8988T (cell line): ENCODE data around the gene LRRC2.
"Not testable (repeated sequence)": the region's sequence is repeated elsewhere in the genome, so short reads cannot be mapped to it uniquely, and the experiment has no call there.

ENCODE experiments used
- DNase-seq: peaks from one replicate; pipeline ENCODE4 v3.0.0; 2011

The LRRC2 gene

GRCh38 chr3:46566040-46566641, at the start of gene LRRC2:
LRRC2 (minus strand) TSS chr3:46566302; CDS start chr3:46551591, 14,711 bp downstream.
- peak; percentile 34 for DNase-seq

GRCh38 chr3:46615050-46615775, 49.1 kb upstream of the LRRC2 start:
- no peak for DNase-seq

- DNase-seq, result no peak
These were observed 48.3 kb upstream of the LRRC2 start for GRCh38 chr3:46614431-46614830.

- DNase-seq, result no peak
These were observed 47.4 kb upstream of the LRRC2 start for GRCh38 chr3:46613313-46614005.

- DNase-seq, result no peak
These were observed 46.2 kb upstream of the LRRC2 start, which contains the start of gene FAM240A for GRCh38 chr3:46612324-46612723. FAM240A (plus strand) TSS chr3:46612525; CDS start chr3:46612684, 159 bp downstream.

GRCh38 chr3:46609944-46610722, 44.0 kb upstream of the LRRC2 start:
- no peak for DNase-seq

- DNase-seq, result no peak
These were observed 43.2 kb upstream of the LRRC2 start for GRCh38 chr3:46609212-46609721.

GRCh38 chr3:46607603-46608028, 41.5 kb upstream of the LRRC2 start:
- no peak for DNase-seq

GRCh38 chr3:46604127-46604526, 38.0 kb upstream of the LRRC2 start:
- no peak for DNase-seq

GRCh38 chr3:46603446-46604046, 37.4 kb upstream of the LRRC2 start:
- DNase-seq, result no peak

- no peak for DNase-seq
These were observed 33.5 kb upstream of the LRRC2 start for GRCh38 chr3:46599590-46599989.

- DNase-seq, result no peak
These were observed 29.8 kb upstream of the LRRC2 start for GRCh38 chr3:46595819-46596314.

GRCh38 chr3:46594723-46595122, 28.6 kb upstream of the LRRC2 start:
- DNase-seq, result no peak

- no peak for DNase-seq
These were observed 27.9 kb upstream of the LRRC2 start for GRCh38 chr3:46593979-46594378.

- no peak for DNase-seq
These were observed 27.3 kb upstream of the LRRC2 start for GRCh38 chr3:46593274-46593862.

- not testable (repeated sequence) for DNase-seq
These were observed 21.2 kb upstream of the LRRC2 start for GRCh38 chr3:46587268-46587667.

- DNase-seq, result no peak
These were observed 20.7 kb upstream of the LRRC2 start for GRCh38 chr3:46586738-46587246.

- DNase-seq, result no peak
These were observed 19.9 kb upstream of the LRRC2 start for GRCh38 chr3:46585799-46586693.

- DNase-seq, result no peak
These were observed 18.7 kb upstream of the LRRC2 start for GRCh38 chr3:46584598-46585467.
